ENCODE results near the gene CES3.
A peak's percentile ranks its signal among the peaks of the same experiment; 100 is the strongest.

Gene CES3

DNA sequence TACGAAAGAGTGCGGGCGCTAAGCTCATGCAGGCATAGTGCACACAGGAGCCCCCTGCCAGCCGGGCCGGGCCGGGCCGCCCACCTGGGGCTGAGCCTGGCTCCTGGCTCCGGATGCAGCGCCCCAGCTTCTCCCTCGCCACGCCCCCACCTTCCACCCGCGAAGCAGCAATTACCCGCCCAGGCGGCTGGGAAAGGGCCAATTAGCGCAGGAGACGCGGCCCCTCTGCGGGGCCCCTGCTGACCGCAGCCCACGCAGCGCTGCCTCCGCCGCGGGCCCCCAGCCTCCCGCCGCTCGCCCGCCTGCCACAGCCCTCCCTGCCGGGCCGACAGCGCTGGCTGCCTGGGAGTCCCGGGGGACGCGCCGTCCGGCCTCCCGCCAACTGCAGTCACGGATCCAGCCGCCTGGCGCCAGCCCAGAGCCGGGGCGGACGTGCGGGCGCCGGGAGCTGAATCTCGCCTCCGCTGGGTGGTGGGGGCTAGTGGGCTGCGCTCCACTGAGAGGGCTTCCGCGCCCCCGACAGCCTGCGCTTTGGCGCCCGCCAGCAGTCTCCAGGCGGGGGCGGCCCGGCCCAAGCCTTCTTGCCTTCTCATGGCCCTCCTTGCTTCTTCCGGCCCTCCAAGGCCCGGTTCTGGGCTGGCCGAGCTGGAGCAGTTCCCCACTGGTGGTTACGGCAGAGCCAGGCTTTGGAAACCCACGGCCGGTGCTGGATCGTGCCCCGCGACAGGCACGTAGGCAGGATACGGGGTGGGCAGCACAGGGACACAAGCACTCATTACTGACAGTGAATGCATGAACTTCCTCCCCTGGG lies 53.0 kb downstream of the CES3 start:
- no peak for FAIRE-seq

DNA sequence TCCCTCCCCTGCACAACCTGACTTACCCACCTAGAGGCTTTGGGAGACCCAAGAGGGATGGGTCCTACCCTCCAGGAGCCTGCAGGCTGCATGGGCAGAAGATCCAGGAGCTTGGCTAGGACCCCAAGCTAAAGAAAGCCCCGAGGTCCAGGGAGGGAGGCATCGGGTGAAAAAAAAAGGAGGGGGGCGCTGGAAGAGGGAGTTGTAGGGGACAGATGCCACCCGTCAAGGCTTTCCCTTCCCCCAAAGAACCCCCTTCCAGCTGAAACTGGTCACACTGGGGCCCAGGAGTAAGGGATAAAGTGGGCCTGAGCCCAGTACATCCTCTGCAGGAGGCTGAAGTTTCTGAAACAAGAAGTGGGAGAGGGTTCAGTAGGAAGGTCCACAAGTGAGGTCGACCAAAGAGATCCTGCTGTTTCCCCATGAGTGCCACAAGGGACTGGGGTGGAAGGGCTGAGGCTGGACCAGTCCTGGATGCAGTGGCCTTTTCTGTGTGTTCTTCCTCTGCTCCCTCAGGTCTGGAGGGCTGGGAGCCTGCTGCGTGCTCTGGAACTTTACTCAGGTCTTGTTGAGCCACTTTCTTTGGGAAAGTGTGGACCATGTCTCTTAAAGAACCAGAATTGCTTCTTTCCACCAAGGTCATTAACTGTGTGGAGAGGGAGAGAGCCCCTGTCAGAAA lies 53.7 kb downstream of the CES3 start:
- no peak for FAIRE-seq

DNA sequence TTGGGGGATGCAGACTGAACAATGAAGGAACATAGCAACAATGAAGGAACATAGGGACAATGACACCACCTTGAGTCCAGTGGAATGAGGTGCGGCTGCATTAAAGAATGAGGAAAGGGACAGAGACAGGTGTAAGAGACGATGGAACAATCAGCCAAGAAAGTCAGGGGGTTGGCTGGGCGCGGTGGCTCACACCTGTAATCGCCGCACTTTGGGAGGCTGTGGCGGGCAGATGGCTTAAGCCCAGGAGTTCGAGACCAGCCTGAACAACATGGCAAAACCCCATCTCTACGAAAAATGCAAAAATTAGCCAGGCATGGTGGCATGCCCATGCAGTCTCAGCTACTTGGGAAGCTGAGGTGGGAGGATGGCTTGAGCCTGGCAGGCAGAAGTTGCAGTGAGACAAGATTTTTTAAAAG lies 54.3 kb downstream of the CES3 start:
- no peak for FAIRE-seq

DNA sequence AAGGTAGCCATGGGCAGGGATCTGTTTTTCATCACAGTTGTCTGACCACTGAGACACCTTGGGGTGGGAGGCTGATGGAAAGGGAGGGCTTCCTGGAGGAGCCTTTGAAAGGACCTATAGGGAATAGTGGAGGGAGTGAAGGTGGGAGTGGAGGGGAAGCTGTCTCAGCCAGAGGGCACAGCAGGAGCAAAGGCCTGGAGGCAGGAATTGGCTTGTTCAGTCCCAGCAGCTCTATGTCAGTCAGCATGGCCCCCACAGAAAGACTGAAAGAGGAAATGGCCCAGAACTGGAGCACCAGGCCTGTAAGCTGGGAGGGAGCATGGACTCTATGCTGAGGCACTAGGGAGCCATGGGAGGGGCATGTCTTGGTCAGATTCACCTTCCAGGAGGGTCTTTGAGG lies 55.1 kb downstream of the CES3 start:
- FAIRE-seq: no peak

DNA sequence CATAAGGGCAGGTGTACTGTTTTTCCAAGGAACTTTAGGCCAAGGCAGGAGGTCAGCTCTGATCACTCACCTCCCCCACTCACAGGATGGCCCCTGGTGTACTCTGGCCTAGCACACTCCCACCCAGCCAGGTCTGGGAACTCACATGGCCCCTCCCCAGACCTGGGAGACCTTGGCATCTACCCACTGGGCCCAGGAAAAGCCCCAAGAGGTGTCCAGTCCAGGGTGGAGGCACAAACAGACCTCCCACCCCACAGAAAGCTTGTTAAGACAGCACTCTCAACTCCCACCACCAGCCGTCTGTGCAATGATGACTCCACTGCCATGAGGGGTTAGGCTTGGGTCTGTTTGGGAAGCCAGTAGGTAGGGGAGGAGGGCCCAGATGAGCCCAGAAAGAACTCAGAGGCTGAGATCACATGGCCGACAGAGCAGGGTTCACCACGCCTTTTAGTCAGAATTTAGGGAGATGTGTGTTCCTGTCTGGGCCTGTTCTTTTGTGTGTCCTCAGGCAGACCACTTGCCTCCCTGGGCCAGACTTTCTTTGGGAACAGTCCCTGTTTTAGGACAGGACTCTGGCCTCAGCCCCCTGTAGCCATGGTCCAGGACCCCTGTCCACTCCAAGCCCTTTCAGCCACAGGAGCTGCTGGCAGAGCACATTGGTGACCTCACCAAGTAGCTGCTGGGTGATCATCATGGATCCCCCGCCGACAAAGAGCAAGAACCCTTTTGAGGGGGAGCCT lies 55.8 kb downstream of the CES3 start:
- no peak for FAIRE-seq

DNA sequence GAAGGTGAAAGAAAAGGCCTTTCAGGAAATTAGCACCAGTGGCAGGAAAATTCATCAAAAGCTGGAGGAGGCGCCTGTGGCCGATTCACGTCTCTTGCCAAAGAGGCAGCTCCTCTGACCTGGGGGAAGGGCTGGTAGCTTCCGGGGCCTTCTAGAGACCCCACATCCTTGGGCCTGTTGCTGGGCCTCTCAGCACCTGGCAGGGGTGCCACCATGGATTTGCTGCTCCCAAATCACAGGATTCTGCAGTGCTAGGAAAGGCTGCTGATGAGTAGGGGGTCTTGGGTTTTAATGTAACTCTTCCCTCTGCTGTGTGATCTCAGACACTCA lies 56.3 kb downstream of the CES3 start:
- no peak for FAIRE-seq

DNA sequence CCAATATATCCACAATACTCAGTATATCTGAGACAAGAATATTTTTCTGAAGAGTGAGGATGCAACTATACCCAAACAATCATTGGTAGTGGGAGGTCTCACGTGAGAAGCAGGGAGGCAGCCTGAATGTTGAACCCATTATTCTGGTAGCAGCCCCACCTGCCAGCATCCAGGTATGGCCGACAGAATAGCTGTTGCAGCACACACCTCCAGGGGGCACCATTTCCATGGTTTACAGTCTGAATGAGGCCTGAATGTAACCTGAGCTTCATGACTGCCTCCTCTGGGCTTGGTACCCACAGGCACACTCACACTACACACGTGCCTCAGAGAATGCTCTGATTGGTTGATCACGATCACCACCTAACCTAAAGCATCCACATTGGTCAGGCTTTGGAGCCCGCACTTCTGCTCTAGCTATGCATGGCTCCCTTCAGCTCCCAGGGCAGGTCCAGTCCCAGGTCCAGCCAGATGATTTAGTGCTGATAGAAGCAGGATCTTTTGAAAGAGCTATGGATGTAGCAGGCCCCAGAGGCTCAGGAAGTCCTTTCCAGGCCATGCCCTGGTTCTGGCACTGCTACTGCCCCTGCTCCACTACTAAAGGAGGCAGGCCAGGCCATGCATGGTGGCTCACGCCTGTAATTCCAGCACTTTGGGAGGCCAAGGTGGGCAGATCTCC lies 56.9 kb downstream of the CES3 start:
- peak; percentile 86 for FAIRE-seq

DNA sequence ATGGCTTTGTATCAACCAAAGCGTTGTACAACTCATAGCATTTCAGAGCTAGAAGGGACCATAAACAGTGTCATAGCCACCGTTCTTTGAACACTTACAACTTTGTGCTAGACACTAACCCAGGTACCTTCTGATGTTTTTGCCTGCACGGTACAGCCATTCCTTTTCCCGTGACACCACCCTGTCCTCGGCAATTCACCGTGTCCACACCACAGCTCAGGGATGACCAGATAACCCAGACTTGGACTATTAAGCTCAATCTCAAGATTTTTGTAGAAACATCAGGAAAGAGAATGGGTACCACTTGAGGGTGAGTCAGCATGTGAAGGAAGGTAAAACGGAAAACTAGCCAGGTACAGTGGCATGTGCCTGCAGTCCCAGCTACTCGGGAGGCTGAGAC lies 58.1 kb downstream of the CES3 start:
- no peak for FAIRE-seq

DNA sequence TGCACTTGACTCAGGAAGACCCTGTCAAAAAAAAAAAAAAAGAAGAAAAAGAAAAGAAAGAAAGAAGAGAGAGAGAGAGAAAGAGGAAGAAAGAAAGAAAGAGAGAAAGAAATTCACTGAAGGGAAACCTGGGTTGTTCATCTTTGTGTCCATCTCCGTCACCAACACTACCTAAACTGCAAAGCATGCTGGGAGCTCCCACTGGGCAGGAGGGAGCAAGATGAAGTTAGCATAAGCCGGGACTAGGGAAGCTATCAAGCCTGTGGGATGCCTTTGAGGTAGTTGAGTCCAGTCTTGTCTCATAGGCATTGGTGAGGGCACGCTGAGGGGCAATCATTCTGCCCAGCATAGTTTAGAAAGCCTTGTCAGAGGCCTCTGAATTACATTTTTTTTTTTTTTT lies 60.3 kb downstream of the CES3 start:
- no peak for FAIRE-seq

DNA sequence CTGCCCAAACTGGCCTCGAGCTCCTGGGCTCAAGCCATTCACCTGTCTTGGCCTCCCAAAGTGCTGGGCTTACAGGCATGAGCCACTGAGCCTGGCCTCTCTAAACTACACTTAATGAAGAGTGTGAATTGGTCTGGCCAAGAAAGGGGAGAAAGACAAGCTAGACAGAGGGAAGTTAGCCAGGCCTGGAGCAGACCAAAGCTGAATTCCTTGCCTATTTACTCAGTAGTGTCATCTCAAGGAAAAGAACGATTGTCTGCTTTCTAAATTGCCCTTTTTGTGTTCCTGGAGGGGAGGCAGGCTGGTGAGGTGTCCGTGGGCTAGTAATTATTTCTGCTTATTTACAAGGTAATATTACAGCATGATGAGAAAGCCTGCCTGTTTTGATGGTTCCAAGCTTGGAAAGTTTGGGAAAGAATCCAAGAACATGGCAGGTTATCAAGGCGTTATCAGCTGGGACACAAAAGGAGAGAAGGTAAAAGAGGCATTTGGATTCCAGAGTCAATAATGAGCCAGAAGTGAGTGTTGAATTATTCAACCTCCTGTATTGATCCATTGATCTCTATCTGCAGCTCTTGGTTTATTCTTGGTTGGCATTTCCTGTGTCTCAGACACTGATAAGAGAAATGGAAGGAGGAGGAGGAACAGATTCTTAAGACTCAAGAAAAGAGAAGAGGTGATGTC lies 61.6 kb downstream of the CES3 start:
- no peak for FAIRE-seq

DNA sequence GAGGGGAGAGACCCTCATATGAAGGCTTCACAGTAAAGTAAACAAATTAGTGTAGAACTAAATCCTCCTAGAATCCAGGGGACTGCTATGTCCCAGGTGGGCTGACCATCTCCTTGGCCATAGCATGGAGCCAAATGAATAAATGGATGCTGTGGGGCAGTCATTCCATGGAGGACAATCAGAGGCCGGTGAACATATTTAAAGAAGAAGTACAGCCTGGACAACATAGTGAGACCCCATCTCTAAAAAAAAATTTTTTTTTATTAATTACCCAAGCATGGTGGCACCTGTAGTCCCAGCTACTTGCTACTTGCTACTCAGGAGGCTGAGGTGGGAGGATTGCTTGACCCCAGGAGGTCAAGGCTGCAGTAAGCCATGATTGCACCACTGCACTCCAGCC lies 62.6 kb downstream of the CES3 start:
- no peak for FAIRE-seq
